GM12878 (cell line): ENCODE data around the gene UST. TPM values are rescaled to one million over a fixed set of nuclear protein-coding genes. Genes with fewer than 3 reads are reported as not detected.

ENCODE experiments used
- ATAC-seq: fragments of 200-7000 bp; cut with Tn5 transposase; 3 replicates; pipeline ENCODE4 v1.9.1; 2020; ENCODE audit warnings: mild to moderate bottlenecking, moderate library complexity
- BruUV-seq: library from RNA; stranded (reverse); fragments of 400-500 nt; replicated peaks from 2 replicates; lab custom pipeline; 2021; lab: Mats Ljungman, UMichigan
- CTCF ChIA-PET: fragments of 300-600 bp; sonication (Branson Sonifier 250); formaldehyde crosslinking; extraction: SDS; loops from one replicate; lab custom pipeline; 2021; ENCODE audit warnings: inconsistent platforms; lab: Yijun Ruan, JAX
- POLR2A ChIA-PET: fragments of 350-600 bp; formaldehyde crosslinking; extraction: SDS; loops from one replicate; lab custom pipeline; 2021; ENCODE audit warnings: inconsistent platforms; lab: Charles Lee
- RAD21 ChIA-PET: fragments of 300-600 bp; sonication (Branson Sonifier 250); formaldehyde crosslinking; loops from one replicate; lab custom pipeline; 2023; ENCODE audit warnings: antibody characterized with exemption; ENCODE audit not compliant: unreplicated experiment; lab: Charles Lee
- SMC1A ChIA-PET: fragments of 300-600 bp; sonication (Branson Sonifier 250); formaldehyde crosslinking; loops from one replicate; lab custom pipeline; 2023; ENCODE audit not compliant: unreplicated experiment, uncharacterized antibody; lab: Charles Lee
- DNase-seq: peaks from one replicate; pipeline ENCODE4 v3.0.0-alpha.2; 2011; ENCODE audit warnings: low read depth, low spot score
- FAIRE-seq: peaks from 3 replicates; lab custom pipeline; 2011; peaks lifted over from hg19 to GRCh38; lab: Jason Lieb, UNC
- H2AFZ ChIP-seq: 2 replicates; pipeline ENCODE4 v1.6.0; 2011; ENCODE audit warnings: low read depth, low read length, control low read depth; ENCODE audit not compliant: control insufficient read depth
- H3K27ac ChIP-seq: 2 replicates; pipeline ENCODE4 v1.5.1; 2011; ENCODE audit warnings: control low read depth; ENCODE audit not compliant: control insufficient read depth, insufficient read depth
- H3K27me3 ChIP-seq, 2 experiments: replicated peaks in 1 of 2; 2 replicates each; pipeline versions ENCODE4 v1.6.0 to v1.6.1; 2011; ENCODE audit warnings: low read length in 1 of 2; ENCODE audit not compliant: control insufficient read depth in 2 of 2, insufficient read depth in 2 of 2
- H3K36me3 ChIP-seq, 2 experiments: 2 replicates each; pipeline ENCODE4 v1.5.1; 2011; ENCODE audit warnings: low read length in 1 of 2; ENCODE audit not compliant: control insufficient read depth in 2 of 2, insufficient read depth in 2 of 2
- H3K4me1 ChIP-seq: 2 replicates; pipeline ENCODE4 v1.6.1; 2011; ENCODE audit warnings: mild to moderate bottlenecking, low read length, moderate library complexity, mixed read lengths; ENCODE audit not compliant: control insufficient read depth, insufficient read depth
- H3K4me2 ChIP-seq: 2 replicates; pipeline ENCODE4 v1.6.0; 2011; ENCODE audit warnings: control low read depth; ENCODE audit not compliant: control insufficient read depth, insufficient read depth
- H3K4me3 ChIP-seq: fragments of 200-600 bp; sonication (generic); 2 replicates; pipeline ENCODE4 v1.5.1; 2016
- H3K79me2 ChIP-seq: 2 replicates; pipeline ENCODE4 v1.6.0; 2011; ENCODE audit warnings: low read length; ENCODE audit not compliant: control insufficient read depth, insufficient read depth
- H3K9ac ChIP-seq: 2 replicates; pipeline ENCODE4 v1.8.0; 2011; ENCODE audit warnings: low read length, control low read depth, mixed read lengths; ENCODE audit not compliant: control insufficient read depth, insufficient read depth
- H3K9me3 ChIP-seq: replicated peaks from 3 replicates; pipeline ENCODE4 v1.5.1; 2011; ENCODE audit warnings: mild to moderate bottlenecking, low read length; ENCODE audit not compliant: control insufficient read depth, insufficient read depth
- H4K20me1 ChIP-seq: 2 replicates; pipeline ENCODE4 v1.6.0; 2011; ENCODE audit not compliant: control insufficient read depth, insufficient read depth
- ATF7 ChIP-seq: fragments of 450-650 bp; IDR thresholded peaks from 2 replicates; pipeline ENCODE4 v1.6.1; 2016; ENCODE audit warnings: low read depth, mild to moderate bottlenecking
- CBX3 ChIP-seq: fragments of 200-600 bp; sonication (generic); IDR thresholded peaks from 2 replicates; pipeline ENCODE4 v1.6.1; 2016; ENCODE audit warnings: low read depth, borderline replicate concordance
- CHD1 ChIP-seq: IDR thresholded peaks from 2 replicates; pipeline ENCODE4 v1.6.1; 2012; ENCODE audit warnings: low read depth, low read length, improper control_type of control experiment
- EZH2 ChIP-seq: IDR thresholded peaks from 2 replicates; pipeline ENCODE4 v1.6.1; 2012; ENCODE audit warnings: low read depth, mild to moderate bottlenecking, control low read depth, inconsistent platforms, low read length, borderline replicate concordance; ENCODE audit not compliant: control insufficient read depth
- NFYB ChIP-seq: IDR thresholded peaks from 2 replicates; pipeline ENCODE4 v1.6.1; 2011; ENCODE audit warnings: low read depth, mild to moderate bottlenecking, low read length, improper control_type of control experiment, moderate library complexity; ENCODE audit not compliant: insufficient read depth
- NR2C1 ChIP-seq: fragments of 450-650 bp; IDR thresholded peaks from 2 replicates; pipeline ENCODE4 v1.6.1; 2017; ENCODE audit warnings: antibody characterized with exemption, mild to moderate bottlenecking, moderate library complexity
- PAX5 ChIP-seq: IDR thresholded peaks from 2 replicates; pipeline ENCODE4 v1.6.1; 2011; ENCODE audit warnings: low read depth, low read length, borderline replicate concordance
- RBBP5 ChIP-seq: fragments of 200-600 bp; sonication (generic); conservative IDR thresholded peaks from 2 replicates; pipeline ENCODE4 v1.6.1; 2016
- SPI1 ChIP-seq: IDR thresholded peaks from 2 replicates; pipeline ENCODE4 v1.6.1; 2011; ENCODE audit warnings: low read depth, mild to moderate bottlenecking, low read length, moderate library complexity, borderline replicate concordance; ENCODE audit not compliant: insufficient read depth
- SREBF2 ChIP-seq: IDR thresholded peaks from 2 replicates; pipeline ENCODE4 v1.6.1; 2012; ENCODE audit warnings: mild to moderate bottlenecking, low read length
- ZNF687 ChIP-seq: fragments of 450-650 bp; IDR thresholded peaks from 2 replicates; pipeline ENCODE4 v1.6.1; 2017; ENCODE audit warnings: mild to moderate bottlenecking, moderate library complexity
- WGBS: methylation state at CpG from one replicate; pipeline ENCODE4 v1.1.6; 2016; ENCODE audit warnings: low lambda C conversion rate; ENCODE audit not compliant: insufficient replicate concordance, insufficient coverage; ENCODE audit errors: missing lambda C conversion rate; 5-methylcytosine and 5-hydroxymethylcytosine counted together
- in situ Hi-C: fragments of 300-500 bp; cut with MboI; formaldehyde crosslinking; loops from 9 replicates; pipeline ENCODE4 v1.14.3; 2018; ENCODE audit warnings: mixed read lengths
- intact Hi-C: fragments of 100-400 bp; cut with micrococcal nuclease; formaldehyde crosslinking; loops from one replicate; pipeline ENCODE4 v1.14.2; 2022; ENCODE audit not compliant: unreplicated experiment
- polyA plus RNA-seq, 11 experiments: library from polyadenylated mRNA; depleted of rRNA in 4 of 11; unstranded in 6 of 11; stranded (reverse) in 5 of 11; fragments of >200 nt; fragmentation: Nextera tagmentation in 4 of 11; fragmentation: Illumina TruSeq in 1 of 11; extraction: Ambion mirVana in 4 of 11; extraction: Trizol in 1 of 11; gene quantifications; 1 replicate in 1 of 11; 2 replicates in 10 of 11; pipeline versions ENCODE4 v1.2.1 to v1.2.3, GENCODE V29; 2011 to 2016; ENCODE audit warnings: inconsistent platforms in 2 of 11, missing spikeins in 2 of 11, low read depth in 1 of 11
- total RNA-seq, 4 experiments: library from RNA; depleted of rRNA in 3 of 4; stranded (reverse); fragments of >200 nt in 3 of 4; fragmentation: Illumina TruSeq in 1 of 4; extraction: Trizol in 1 of 4; gene quantifications; 2 replicates each; pipeline versions ENCODE4 v1.2.1 to v1.2.3, GENCODE V29; 2013 to 2021

The UST gene
- total and polyA plus RNA-seq, 10 of the 15 experiments (the other 5 are each of a cell fraction or from before 2014, with no cell fraction given), result 0.74 to 43.3 (median 2.2) TPM

DNA sequence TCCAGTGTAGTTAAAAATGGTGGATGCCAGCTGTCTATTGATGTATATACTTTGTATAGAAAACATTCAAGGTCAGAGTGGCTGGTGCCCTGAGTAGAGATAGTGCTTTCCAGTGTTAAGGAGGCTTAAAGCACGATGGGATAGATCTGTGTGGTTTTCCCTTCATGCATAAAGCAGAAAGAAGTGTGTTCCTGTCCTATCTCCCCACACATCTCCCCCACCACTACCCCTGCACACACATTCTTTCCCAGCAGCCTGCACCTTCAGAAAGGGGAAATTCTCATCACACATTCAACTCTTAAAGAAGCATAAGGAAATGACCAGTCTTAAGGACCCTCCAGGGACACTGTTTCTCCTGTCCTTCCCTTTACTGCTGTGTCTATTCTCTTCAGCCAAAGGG is 349.0 kb downstream of the UST start:
- BruUV-seq, result no TSS peak
- Histone ChIP-seq H3K4me1 (peaks cover 4% of the 10 kb centered on the region; the same call in 1 of the 2 replicates), H3K27me3 (no peaks in the 10 kb centered on the region), H3K9ac (no peak overlapping the region), H2AFZ (no peak overlapping the region), H3K9me3 (peaks cover 6% of the 10 kb centered on the region; the same call in 2 of the 3 replicates), H3K27ac (no peak overlapping the region), H3K36me3 (no peaks in the 10 kb centered on the region), H3K4me3 (no peak overlapping the region), H3K4me2 (no peak overlapping the region), H3K79me2 (no peaks in the 10 kb centered on the region), H4K20me1 (no peaks in the 10 kb centered on the region)
- SMC1A ChIA-PET, result interaction anchor here (0.8 to 4.5 kb wide), 13 partner anchors 11 to 535 kb away, joined by 3 to 30 read pairs (median 4); no protein-coding TSS in a partner anchor
- in situ Hi-C loops (no loop called here), intact Hi-C loops (no loop called here)
- WGBS, result 6% methylated on average over 1 of the region's 1 CpG
- DNase-seq (no peak), FAIRE-seq (no peak), ATAC-seq (no peak)
- CTCF ChIA-PET, result interaction anchor here (1.1 to 6.7 kb wide), 4 partner anchors 10 to 336 kb away, joined by 4 to 42 read pairs (median 4); no protein-coding TSS in a partner anchor
- RAD21 ChIA-PET, result interaction anchor here (0.7 to 2.2 kb wide), 11 partner anchors 10 to 518 kb away, joined by 3 to 7 read pairs (median 3); no protein-coding TSS in a partner anchor
- TF ChIP-seq SPI1 (no peak), PAX5 (no peak)
- POLR2A ChIA-PET, result interaction anchor here (0.8 to 2.3 kb wide), 2 partner anchors 11 to 20 kb away, joined by 3 to 7 read pairs; no protein-coding TSS in a partner anchor

- H3K9me3 ChIP-seq, result peaks cover 6% of the 10 kb centered on the region; the same call in 2 of the 3 replicates
- no peaks in the 10 kb centered on the region for H3K79me2 ChIP-seq
- in situ Hi-C loops (no loop called here), intact Hi-C loops (no loop called here)
- CTCF ChIA-PET, result interaction anchor here (0.6 to 0.7 kb wide), 2 partner anchors 462 to 648 kb away, joined by 3 read pairs; no protein-coding TSS in a partner anchor
- H3K4me2 ChIP-seq, result no peak overlapping the region
- RAD21 ChIA-PET, result no interaction called here
- ATAC-seq (no peak), DNase-seq (no peak), FAIRE-seq (no peak)
- H3K27me3 ChIP-seq, result no peaks in the 10 kb centered on the region
- no peaks in the 10 kb centered on the region for H3K36me3 ChIP-seq
- BruUV-seq, result no TSS peak
- H3K27ac ChIP-seq, result no peak overlapping the region
- POLR2A ChIA-PET, result no interaction called here
- SMC1A ChIA-PET, result interaction anchor here (4.5 kb wide), 1 partner anchor 13 kb away, joined by 30 read pairs; no protein-coding TSS in a partner anchor
- H3K4me1 ChIP-seq, result peaks cover 4% of the 10 kb centered on the region; the same call in 1 of the 2 replicates
- no peak overlapping the region for H3K9ac ChIP-seq
- 49% methylated on average over 2 of the region's 2 CpGs for WGBS
- H4K20me1 ChIP-seq, result no peaks in the 10 kb centered on the region
- no peak overlapping the region for H3K4me3 ChIP-seq
- H2AFZ ChIP-seq, result no peak overlapping the region
- TF ChIP-seq NFYB, result no peak
- no peak for TF ChIP-seq NR2C1
- TF ChIP-seq ATF7, result no peak
- no peak for TF ChIP-seq RBBP5
- TF ChIP-seq PAX5, result no peak
- no peak for TF ChIP-seq CHD1
- no peak for TF ChIP-seq CBX3
- no peak for TF ChIP-seq ZNF687
- no peak for TF ChIP-seq EZH2
- TF ChIP-seq SREBF2, result no peak
Observed at GRCh38 chr6:149097794-149098193, 351.0 kb downstream of the UST start.
